ENCODE data around the gene NKAIN2.

- TF ChIP-seq POLR2A (IDR thresholded peaks at IDR 0.05) (no peak), CTCF (IDR thresholded peaks at IDR 0.05) (no peak)
Measured at GRCh38 chr6:124869416-124869815, 1065.8 kb downstream of the NKAIN2 start.
